Metanephros (tissue), 1 donor: ENCODE measurements around the gene PPM1J. TPM values are rescaled to one million over a fixed set of nuclear protein-coding genes. Genes with fewer than 3 reads are reported as not detected.

Experiments used
- total RNA-seq: library from RNA; depleted of rRNA; stranded (reverse); fragments of >200 nt; gene quantifications from one replicate; pipeline ENCODE4 v1.2.3, GENCODE V29; 2014

Gene PPM1J
- 2.3 TPM for total RNA-seq

DNA sequence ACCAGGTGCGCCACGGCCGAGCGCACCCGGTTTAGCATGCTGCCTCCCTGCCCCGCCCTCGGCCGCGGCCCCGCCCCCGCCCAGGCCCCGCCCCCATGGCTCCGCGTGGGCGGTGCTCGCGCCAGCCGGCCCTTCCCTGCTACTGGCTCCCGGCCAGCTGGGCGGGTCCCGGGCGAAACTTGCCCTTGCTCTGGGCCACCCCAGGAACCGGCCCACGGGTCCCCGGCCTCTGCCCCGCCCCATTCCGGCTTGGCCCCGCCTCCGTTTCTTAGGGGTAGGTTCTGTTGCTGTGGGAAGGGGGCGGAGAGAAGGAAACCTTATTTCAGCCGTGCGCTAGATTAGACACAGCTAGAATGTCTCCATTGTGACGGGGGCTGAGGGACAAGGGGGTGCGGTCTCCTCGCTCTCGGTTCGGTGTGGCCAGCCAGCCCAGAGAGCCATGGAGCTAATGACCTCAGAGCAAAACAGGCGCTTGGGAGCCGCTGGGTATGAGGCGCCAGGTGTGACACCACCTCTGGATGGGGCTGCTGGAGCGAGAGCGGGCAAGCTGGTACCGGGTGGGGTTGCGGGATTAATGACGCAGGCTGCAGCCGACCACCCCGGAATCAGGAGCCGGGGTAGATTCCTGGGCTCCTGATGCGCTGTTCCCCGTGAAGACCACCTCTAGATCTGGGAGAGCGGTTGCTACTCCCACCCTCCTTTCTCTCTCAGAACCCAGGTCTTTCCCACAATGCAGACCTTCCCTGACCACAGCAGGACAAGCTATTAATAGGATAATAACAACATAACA is at the start of gene PPM1J:
PPM1J (minus strand) TSS at position 69 of the 790 bp plus-strand sequence; CDS start at position 38, 31 bp downstream.

DNA sequence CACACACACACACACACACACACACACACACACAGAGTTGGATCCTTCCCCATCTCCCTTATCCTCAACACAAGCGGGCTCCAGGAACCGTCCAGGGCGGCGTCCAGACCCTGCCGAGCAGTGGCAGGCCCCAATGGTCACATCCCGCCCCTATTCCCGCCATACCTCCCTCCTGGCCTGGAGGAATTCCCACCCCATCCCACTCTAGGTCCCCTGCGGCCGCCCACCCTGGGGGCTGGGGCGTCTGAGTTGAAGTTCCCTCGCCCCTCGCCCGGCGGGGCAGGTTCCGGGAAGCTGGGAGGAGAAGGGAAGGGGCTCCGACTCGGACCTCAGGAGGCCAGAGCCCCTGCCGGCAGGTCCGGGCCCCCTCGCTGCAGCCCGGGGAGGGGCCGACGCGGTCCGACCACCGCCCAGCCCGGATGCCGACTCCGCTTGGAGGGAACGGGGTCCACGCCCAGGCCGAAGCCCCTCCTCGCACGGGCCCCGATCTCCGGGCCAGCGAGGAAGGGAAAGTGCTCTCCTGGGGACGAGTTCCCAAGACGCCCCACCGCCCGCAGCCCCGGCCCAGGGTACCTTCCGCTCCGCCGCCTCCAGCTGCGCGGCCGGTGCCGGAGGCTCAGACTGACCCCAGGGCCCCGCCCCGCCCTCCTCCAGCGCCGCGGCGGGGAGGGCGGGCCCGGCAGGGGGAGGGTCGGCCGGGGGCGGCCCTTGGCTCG is 8.5 kb downstream of the PPM1J start, which contains the start of gene RHOC:
RHOC (minus strand) TSS at position 623 of the 716 bp plus-strand sequence. CDS start 3,328 bp downstream, outside the sequence.

GRCh38 chr1:112674440-112674985 is 40.6 kb downstream of the PPM1J start, which contains the start of gene MOV10:
Gene MOV10 (plus strand): TSS chr1:112674659. CDS start chr1:112674913, 254 bp downstream.

Other genes with a start within 250 kb of the PPM1J start
- gene WNT2B, start 206.4 kb downstream of the PPM1J start, total RNA-seq = 8.5 TPM
- 27.3 TPM for gene ST7L, start 96.2 kb downstream of the PPM1J start, total RNA-seq
- 84.9 TPM for gene CAPZA1, start 95.5 kb downstream of the PPM1J start, total RNA-seq
- 54.4 TPM for gene MOV10, start 40.7 kb downstream of the PPM1J start, total RNA-seq
- 145 TPM for gene RHOC, start 8.2 kb downstream of the PPM1J start, total RNA-seq
- 48.8 TPM for gene SLC16A1, start 240.9 kb upstream of the PPM1J start, total RNA-seq